GM23248 (cell line): Measurements from ENCODE around the gene INO80C.

Experiments
- EZH2 ChIP-seq: fragments of 200-600 bp; sonication (generic); IDR thresholded peaks from 2 replicates; pipeline ENCODE4 v1.6.1; 2018; ENCODE audit warnings: antibody characterized with exemption, mild to moderate bottlenecking; ENCODE audit not compliant: insufficient read depth, poor library complexity, severe bottlenecking
- EZH2phosphoT487 ChIP-seq: fragments of 200-600 bp; sonication (generic); IDR thresholded peaks from 2 replicates; pipeline ENCODE4 v1.6.1; 2018; ENCODE audit warnings: antibody characterized with exemption, moderate library complexity, mild to moderate bottlenecking, low read depth; ENCODE audit not compliant: insufficient read depth

GRCh38 chr18:35508030-35508429 lies 10.3 kb upstream of the INO80C start:
- no peak for TF ChIP-seq EZH2
- no peak for TF ChIP-seq EZH2phosphoT487
